NOMO-1 treated with dmso at 0.1 percent for 144 hours (cell line): Measurements from ENCODE around the gene CDCA4.

Experiments used
- DNase-seq: peaks from one replicate; lab custom pipeline; 2025; ENCODE audit not compliant: unreplicated experiment; lab: John Stamatoyannopoulos, UW

Gene CDCA4

DNA sequence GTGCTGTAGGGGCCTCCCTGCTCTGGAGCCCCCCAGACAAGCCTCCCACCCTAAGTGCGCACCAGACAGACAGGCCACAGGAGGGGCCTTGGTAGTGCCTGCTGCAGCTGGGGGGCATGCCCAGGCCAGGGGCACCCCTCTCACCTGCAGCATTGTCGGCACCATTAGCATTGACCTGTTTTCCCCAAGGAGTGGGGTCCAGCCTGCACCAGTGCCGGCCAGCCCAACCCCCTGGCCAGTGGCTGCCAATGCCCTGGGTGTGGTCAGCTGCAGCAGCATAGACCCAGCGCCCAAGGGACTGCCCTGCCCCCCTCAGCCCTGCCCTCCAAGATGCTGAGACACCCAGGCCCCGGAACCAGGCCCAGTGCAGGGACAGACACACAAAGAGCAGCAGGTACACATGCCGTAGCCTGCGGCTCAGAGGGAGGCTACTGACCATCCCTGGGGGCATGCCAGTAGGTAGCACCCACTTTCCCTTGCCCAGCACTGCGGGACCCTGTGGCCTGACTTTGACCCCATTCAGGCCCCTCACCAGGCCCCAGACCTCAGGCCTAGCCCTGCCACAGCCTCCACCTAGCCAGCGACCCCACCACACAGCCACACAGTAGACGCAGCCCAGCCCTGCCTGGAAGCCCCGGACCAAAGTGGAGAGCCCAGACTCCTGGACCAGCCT, 43.7 kb downstream of the CDCA4 start:
- DNase-seq, result no peak

DNA sequence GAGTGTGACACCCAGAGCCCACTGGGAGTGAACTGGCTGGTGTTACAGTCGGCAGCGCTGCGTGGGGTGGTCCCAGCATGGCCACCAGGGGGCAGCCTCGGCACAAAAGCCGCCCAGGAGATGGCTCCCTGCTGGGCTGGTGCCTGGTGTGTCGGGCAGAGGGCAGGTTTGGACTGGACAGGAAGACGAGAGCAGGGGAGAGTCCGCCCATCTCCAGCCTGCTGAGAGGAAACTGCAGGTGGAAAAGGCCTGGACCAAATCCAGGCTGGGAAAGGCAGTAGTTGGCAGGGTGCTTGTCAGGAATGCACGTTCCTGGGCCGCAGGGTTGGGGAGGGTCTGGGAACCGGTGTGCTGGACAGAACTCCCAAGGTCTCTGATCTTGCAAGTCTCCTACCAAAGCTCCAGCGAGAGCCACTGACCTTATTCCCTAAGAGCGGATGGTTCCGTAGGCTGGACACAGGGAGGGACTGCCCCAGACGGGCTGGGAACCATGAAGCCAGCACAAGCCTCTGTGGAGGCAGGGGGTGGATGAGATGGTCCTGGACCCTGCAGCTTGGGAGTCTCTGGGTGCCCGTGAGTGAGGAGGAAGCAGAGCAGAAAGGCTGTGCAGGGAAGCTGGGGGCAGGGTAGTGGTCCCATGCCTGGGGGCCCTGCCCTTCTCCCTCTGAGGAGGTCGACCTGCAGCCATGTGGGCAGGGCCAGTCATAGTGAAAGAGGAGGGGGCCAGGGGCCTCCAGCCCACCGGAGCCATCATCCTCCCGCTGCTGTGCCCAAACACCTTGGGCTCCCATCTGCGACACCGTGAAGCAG, 44.5 kb downstream of the CDCA4 start:
- DNase-seq, result peak; percentile 53

DNA sequence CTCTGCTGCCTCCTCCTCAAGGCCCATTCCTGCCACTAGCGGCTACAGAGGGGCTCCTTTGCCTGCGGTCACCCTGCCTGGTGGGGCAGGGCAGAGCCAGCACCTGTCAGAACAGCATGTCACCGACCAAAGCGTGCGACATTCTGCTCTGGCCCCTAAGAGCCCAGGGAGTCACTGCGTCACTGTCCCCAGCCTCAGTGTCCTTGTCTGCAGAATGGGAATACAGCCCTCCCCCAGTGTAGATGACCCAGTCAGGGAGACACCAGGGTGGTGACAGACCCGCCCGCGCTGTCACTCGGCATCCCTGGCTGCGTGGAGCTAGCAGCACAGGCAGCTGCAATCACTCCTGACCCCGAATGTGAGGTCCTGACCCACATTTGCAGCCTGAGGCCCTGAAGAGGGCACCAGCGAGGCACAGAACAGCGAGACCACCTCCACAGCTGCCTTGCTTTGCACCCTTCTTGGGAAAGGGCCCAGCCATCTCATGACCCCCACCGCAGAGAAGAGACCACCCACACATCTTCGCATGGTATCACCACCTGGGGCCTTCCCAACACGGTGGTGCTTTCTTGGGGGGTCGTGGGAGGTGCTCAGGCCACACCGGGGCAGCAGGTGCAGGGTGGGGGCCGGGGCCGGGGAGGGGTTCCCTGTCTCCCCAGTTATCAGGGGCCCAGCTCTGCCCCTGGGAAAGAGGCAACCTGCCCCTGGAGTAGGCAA, 45.2 kb downstream of the CDCA4 start:
- no peak for DNase-seq

DNA sequence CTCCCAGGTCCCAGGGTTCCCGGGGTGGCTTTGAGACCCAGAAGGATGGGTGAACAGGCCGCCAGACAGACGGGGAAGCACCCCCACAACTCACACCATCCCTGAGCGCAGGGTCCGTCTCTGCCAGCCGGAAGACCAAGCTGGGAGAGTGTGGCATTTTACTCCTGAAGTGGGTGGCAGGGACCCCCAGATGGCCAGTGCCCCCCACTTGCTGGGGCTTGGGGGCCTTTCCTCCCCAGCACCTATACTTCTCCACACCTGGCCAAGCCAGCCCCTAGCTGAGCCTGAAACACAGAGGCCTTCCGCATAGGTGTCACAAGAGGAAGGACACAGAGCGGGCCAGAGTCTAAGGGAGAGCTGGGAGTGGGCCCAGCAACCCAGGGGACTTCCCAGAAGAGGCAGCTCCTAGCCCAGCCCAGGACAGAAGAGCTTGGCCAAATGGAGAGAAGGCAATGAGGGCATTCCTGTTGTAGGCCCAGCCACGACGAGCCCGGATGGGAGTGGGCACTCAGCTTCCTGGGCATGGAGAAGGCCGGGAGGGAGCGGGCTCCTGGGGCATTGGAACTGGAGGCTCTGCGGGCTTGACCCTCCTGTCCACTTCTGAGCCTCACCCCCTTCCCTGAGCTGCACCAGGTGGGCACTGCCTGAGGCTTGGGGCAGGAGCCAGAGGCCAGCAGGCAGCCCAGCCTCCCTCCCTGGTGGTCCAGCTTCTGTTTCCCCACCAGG, 46.1 kb downstream of the CDCA4 start:
- no peak for DNase-seq

- DNase-seq, result no peak
Measured at GRCh38 chr14:104974146-104974541, 46.7 kb downstream of the CDCA4 start.

- DNase-seq, result no peak
Measured at GRCh38 chr14:104973385-104974145, 47.3 kb downstream of the CDCA4 start.

GRCh38 chr14:104973135-104973384, 47.8 kb downstream of the CDCA4 start:
- no peak for DNase-seq

DNA sequence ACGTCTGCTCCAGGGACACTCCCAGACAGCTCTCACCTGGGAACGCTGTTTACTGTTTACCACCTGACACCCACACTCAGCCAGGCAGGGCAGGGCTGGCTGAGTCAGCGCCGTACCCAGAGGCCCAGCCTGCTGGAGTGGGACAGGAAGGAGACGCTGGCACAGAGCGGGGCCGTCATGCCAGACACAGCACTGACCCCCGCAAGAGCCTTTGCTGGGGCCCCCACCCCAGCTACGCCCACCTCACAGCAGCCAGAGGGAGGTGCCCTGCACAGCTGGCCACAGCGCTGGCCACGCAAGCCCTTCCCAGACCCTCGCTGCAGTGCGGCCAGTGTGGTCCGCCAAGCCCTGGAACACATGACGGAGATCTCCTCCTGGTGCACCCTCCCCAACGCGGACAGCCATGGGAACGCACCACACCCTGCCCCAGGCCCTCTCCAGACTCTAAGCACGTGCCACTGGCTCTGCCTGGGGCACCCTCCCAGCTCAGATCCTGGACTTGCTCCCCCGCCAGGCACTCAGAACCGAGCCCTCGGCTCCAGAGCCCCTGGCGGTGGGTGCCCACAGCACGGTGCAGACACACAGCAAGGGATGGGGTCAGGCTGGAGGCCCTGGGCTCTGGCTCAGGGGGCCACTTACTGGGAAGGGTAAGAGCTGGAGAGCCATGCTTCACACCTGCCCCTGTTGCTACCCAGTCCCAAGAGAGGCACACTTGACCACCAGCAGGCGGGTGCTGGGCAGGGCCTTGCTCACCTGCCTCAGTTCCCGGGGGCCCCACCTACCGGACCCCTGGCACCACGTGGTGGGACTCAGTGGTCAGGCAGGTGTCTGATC, 48.4 kb downstream of the CDCA4 start:
- DNase-seq, result no peak

GRCh38 chr14:104971447-104972240, 49.2 kb downstream of the CDCA4 start:
- no peak for DNase-seq

- DNase-seq, result no peak
Measured at GRCh38 chr14:104970231-104971068, 50.4 kb downstream of the CDCA4 start.

GRCh38 chr14:104969741-104970230, 51.1 kb downstream of the CDCA4 start:
- no peak for DNase-seq

GRCh38 chr14:104968541-104969401, 52.1 kb downstream of the CDCA4 start:
- no peak for DNase-seq

DNA sequence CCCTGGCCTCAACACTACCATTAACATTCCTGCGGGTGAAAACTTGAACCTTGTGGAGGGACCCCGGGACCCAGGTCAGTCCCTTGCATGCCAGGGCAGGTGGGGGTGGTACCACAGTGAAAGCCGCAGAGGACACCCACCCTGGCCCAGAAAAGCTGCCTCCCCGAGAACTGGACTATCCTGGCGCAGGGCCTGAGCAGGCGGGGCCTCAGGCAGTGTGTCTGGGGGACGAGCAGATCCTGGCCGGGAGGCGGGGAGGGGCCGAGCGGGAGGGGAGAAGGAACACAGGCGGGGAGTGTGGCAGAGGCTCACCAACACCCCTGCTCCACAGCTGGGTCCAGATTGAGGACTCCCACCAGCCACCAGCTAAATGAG, 52.7 kb downstream of the CDCA4 start:
- no peak for DNase-seq

- no peak for DNase-seq
Measured at GRCh38 chr14:104967386-104968152, 53.3 kb downstream of the CDCA4 start.

- no peak for DNase-seq
Measured at GRCh38 chr14:104966981-104967385, 53.9 kb downstream of the CDCA4 start.

DNA sequence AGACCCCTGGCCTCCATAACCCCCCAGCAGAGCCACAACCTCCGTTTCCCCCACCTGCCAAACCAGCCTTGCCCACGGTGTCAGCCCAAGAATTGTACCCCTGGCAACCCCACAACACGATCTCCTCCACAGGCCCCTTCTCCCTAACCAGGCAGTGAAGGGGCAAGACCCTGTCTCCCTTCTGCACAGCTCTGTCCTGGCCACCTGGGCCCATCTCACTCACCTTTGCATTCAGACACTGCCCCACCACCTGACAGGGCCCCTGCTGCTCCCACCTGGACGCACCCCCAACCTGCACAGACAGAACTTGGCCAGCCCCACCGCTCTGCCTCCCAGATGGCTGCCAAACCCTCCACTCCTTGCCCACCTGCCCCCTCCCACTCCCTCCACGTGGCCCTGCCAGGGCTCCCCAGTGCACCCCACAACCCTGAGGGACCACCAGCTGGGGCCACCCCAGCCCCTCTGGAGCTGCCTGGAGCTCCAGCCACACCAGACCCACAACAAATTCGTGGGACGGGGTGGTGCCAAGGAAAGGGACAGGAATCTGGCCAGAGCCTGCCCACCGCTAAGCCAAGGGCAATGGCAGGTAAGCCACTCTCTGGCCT, 54.5 kb downstream of the CDCA4 start:
- no peak for DNase-seq
